SH-SY5Y (cell line): ENCODE results near the gene DYTN.

ENCODE experiments used
- GATA2 ChIP-seq: IDR thresholded peaks from 2 replicates; pipeline ENCODE4 v1.6.1; 2011; ENCODE audit warnings: mild to moderate bottlenecking, low read depth, low read length
- GATA3 ChIP-seq: IDR thresholded peaks from 2 replicates; pipeline ENCODE4 v1.6.1; 2011; ENCODE audit warnings: low read depth, mild to moderate bottlenecking, low read length, moderate library complexity

DYTN gene

DNA sequence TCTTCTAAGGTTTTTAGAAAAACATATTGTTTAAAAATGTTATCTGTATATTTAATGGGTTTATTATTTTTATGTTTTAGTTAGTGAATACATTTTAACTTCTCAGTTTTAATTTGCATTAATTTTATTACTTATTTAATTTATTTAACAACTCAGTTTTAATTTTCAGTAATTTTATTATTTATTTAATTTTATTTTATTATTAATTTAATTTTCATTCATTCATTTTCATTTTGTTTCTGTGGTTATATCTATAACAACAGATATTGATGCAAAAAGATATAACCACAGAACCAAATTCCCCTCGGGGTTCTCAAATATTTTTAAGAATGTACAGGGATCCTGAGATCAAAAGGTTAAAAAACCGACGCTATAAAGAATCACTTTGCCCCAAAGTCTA lies 52.9 kb downstream of the DYTN start:
- TF ChIP-seq GATA3 (no peak), GATA2 (no peak)

DNA sequence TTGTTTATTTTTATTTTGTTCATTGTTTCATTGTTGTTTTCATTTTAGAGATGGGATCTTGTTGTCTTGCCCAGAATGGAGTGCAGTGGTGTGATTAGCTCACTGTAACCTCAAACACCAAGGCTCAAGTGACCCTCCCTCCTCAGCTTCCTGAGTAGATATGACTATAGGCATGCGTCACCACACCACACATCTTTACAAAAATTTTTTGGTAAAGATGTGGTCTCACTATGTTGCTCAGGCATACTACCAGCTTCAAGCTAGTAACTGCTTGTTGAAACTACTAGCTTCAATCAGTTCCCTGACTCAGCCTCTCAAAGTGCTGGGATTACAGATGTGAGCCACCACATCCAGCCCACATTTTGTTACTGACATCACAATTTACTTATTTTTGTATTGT lies 61.1 kb downstream of the DYTN start:
- TF ChIP-seq GATA3 (no peak), GATA2 (no peak)

DNA sequence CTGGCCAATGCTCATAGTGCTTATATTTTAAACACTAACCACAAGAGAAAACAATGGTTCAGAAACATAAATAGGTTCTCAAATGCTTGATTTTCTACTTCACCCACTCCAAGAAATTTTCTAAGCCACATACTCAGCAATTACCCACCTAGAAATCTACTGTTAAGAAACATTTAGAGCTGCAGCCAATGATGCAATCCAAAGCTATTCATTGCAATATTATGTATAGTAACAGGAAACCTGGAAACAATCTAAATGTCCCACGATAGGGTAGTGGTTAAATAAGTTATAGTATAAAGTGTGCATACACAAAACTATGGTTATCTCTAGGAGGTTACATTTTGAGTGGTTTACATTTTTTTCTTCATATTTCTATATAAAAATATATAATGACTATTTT lies 70.2 kb downstream of the DYTN start:
- TF ChIP-seq GATA3 = no peak
- TF ChIP-seq GATA2 = no peak

DNA sequence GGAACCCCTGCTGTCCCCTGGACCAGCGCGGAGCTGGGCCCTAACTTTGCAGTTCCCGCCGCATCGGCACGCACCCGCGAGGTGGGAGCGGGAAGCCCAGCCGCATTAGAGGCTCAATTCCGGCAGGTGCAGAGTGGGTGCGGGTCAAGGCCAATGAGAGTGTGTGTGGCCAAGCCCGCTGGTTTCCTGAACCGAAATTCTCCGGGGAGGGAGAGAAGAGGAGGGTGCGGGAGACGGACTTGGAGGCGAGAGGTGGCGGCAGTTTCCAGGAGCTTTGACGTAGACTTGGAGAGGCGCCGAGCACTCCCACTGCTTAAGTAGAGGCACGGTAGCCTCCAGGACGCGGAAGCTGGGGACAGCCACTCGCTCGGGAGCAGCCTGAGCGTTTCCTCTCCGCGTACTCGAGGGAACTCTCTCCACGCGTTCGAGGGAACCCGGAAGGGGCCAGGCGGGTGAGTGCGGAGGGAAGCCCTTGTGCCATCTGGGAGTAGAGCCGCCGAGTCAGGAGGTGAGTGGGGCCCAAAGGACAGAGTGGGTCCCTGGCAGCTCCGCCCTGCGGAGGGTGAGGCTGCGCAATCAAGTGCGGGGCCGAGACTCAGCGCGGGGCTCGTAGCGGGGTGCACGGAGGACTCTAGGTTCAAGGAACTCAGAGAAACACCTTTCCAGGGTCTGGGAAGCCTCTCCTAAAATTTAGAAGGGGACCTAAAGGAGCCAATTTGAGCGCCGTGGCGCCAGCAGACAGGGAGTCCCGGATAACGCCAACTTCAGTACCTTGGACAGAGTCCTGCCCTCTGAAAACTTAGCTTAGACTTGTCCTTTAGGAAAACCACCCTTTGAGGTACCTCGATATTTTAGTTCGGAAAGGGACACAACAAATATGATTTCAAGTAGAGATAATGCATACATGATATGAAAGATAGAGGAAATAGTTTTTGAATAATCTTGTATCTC lies 75.8 kb downstream of the DYTN start, which contains the start of gene FAM237A:
FAM237A (plus strand) TSS at position 413 of the 951 bp plus-strand sequence. CDS start 1,750 bp downstream, outside the sequence.
- TF ChIP-seq GATA2 (no peak), GATA3 (no peak)

DNA sequence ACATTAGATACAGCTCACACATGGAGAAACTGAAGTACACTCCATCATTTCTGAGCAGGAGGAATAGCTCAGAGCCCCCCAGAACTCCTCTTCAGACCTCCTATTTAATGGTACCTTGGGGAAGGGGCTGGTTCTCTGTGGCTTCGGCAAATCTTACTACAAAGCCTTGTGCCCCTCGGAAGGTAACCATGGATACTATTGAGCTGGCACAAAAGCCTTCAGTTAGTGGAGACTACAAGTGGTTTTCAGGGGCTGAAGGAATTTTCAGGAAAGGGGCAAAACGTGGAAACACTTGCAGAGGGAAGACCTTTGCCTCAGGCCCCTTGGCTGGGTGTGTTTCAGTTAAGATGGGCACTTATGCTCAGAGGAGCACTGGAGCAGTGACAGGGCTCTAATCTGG lies 77.0 kb downstream of the DYTN start:
- no peak for TF ChIP-seq GATA2
- TF ChIP-seq GATA3 = no peak

DNA sequence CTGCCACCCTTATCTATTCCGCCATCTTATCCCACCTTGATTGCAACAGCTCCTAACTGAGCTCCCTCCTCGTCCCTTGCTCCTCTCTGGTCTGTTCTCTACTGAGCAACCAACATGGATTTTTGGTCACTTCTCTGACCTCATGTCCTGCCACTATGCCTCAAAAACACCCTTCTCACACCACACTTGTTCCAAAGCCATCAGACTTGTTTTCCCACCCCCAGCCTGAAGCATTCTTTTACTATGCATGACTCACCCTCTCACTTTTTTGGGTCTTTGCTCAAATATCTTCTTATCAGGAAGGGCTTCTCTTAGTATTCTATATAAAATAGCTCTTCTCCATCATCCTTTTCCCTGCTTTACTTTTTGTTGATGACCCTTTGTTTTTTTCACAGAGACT lies 78.6 kb downstream of the DYTN start:
- TF ChIP-seq GATA3 (no peak), GATA2 (no peak)

DNA sequence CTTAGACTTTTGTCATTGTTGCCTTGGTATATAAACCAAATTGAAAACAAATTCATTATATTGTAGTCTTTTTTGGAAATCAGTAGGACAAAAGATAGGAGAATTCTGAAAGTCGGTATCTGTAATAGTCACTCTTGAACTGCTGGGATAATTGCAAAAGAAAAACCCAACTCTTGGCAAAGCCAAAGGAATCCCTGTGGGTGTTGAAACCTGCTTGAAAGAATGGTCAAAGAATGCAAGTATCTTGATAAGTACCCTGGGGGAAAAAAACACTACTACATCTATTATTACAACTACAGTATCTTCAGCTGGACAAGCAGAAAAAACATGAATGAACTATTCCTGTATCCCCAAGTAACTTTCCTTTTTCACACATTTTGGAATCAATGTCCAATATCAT lies 83.2 kb downstream of the DYTN start:
- TF ChIP-seq GATA2 (no peak), GATA3 (no peak)

DNA sequence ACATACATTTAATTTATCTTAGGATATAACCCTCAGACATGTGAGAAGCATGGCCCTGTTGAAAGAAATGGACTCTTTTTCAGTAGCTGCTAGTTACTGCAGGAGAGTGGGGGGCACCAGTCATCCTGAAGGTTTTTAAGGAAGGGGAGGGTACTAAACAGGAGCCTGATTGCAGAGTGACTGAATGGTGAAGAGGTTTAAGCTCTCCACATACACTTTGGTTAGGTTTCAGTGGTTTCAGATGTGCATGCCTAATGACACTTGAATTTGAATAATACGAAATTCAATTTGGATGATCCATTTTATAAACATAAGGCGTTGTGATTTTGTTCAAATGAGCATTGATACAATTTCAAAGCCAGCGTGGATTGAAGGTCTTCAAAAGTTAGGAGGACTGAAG lies 86.9 kb downstream of the DYTN start:
- no peak for TF ChIP-seq GATA3
- TF ChIP-seq GATA2 = no peak

DNA sequence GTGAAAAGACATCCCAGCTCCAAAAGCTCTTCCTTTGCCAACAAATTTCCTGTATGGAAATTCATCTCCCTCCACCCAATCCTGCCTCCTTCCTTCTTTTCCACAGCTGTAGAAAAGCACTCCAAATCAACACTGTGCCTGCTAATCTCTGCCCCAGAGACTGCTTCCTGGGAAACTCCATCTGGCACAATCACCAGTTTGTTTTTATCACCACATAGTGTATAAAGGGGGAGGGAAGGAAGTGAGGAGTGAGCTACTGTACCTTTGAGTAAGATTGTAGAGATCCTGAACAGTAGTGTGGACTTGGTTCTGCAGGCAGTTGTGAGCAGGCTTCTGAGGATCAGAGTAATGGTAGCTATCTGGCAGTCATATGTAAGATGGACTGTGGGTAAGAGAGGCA lies 90.6 kb downstream of the DYTN start:
- TF ChIP-seq GATA3 (no peak), GATA2 (no peak)

DNA sequence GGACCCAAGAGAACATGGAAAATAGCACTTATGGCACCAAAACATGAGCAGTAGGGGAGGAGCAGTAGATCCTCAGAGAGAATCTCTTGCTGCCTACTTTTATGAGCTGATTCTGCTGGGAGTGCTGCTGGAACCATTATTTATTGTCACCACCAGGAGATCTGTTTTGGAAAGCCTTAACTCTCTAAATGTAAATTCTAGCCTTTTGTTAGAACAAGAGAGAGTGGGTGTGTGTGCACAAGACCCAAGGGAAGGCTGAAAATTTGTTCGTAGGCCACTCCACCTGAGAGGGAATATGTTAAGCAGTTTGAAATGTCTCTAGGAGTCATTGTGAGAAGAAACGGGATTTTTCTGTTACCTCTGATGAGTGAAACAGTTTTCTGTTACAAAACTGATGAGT lies 92.1 kb downstream of the DYTN start:
- no peak for TF ChIP-seq GATA3

DNA sequence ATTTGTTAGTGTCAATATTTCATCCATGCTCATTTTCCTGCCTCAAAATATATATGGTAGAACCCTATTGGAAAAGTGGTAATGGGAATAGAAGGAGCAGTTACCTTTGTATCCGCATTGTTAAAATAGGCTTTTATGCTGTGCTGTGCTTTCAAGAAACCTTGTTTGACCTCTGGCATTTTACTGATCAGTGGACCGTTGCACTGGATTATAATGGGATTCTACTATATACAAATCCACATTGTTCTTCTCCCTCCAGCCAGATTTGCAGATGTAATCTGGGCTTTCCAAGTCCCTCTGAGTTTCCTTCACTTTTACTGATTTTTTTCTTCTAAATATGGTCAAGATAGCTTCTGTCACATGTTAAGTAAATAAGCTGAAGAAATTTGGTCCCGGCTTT lies 99.2 kb downstream of the DYTN start:
- no peak for TF ChIP-seq GATA2
- no peak for TF ChIP-seq GATA3

DNA sequence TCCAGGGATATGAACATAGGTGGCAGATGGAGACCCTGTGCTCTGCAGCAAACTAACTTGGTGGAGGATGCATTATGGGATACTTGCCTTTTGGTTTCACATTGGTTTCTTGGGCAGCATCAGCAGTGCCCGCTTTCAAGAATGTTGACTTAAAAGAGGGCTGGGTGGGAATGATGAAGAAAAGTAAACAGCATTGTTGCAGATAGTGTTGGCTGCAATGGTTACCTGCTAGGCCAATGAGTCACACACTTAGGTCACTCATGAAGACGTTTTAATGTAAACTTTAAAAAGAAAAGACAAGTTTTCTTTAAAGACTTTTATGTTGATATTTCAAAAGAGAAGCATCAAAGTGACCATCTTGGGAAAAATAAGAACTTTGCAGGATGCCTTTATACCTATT lies 102.0 kb downstream of the DYTN start:
- TF ChIP-seq GATA3 (no peak), GATA2 (no peak)

DNA sequence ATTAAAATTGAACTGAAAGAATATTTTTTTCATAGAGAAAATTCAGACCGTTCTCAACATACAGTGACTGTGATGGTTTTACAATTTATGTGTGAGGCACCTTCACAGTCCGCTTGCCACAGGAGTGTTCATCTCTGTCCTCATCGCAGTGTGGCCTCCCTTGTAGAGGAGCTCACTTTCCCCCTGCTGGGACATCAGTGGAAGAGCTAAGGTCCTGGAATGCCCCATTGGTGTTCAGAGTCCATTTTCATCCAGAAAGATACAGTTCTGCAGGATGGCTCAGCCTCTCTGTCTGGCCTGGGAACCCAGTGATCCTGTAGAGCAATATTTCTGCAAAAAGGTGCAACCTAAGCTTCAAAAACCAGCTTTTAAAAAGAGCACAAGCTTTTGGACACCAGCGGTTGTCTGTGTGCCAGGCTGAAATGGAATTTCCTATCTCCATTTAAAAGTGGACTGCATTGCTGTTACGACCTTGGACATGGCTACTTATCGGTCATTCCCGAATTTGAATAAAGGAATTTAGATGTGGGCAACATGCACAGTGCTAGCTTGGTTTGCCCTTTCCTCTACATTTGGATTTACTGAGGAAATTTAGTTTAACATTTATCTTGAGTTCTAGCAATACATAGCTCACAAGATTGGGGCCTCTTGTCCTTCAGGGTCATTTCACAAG lies 102.6 kb downstream of the DYTN start:
- TF ChIP-seq GATA2 = no peak
- no peak for TF ChIP-seq GATA3

DNA sequence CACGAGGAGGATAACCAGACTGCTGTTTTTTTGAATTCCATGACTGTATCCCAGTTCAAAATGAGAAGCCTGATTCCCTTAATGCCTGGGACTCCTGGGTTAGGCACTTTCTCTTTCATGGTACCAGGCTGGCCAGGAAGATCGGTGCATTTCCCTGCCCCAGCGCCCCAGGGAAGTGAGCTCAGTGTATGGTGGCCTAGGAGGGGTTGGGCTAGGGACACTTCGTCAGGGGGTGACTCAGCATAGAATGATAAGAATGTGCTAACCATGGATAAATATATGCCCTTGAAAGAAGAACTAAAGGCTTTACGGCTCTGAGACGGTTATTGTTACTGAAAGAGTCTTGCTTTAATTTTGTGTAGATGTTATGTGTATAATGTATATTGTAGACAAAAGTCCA lies 103.4 kb downstream of the DYTN start:
- TF ChIP-seq GATA2 (no peak), GATA3 (no peak)

DNA sequence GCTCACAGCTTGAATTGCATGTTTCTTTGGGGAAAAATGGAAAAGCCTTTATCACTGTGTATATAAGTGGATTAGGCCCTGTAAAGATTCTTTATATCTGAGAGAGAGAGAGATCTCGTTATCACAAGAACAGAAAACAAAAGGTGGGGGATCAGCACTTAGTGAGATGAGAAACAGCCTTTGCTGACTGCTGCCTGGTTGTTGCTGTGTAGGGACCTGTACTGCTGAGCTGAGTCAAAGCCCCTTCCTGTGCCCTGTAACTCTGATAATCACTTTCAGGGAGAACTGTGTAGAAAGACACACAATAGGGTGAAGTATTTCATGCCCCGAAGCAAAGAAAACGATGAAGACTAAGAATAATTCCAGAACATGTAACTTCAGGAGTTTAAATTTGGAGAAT lies 106.5 kb downstream of the DYTN start:
- TF ChIP-seq GATA3 (no peak), GATA2 (no peak)

DNA sequence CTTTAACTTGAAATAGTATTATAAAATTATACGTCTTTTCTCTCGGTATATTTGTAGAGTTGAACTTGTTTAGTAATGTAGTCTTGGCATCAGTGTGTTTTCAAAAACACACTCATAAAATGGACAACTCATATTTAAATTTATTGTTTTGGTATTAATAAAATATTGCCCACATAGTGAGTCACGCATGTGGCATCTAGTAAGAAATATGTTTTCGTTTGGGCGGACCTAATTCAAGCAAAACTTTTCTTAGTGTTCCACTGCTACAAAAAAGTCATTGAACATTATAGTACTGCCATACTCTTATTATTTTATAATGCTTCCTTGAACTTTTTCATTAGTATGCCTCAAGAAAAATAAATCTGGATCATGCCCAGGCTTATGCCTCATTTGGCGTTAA lies 107.0 kb downstream of the DYTN start:
- TF ChIP-seq GATA2 (no peak), GATA3 (no peak)

DNA sequence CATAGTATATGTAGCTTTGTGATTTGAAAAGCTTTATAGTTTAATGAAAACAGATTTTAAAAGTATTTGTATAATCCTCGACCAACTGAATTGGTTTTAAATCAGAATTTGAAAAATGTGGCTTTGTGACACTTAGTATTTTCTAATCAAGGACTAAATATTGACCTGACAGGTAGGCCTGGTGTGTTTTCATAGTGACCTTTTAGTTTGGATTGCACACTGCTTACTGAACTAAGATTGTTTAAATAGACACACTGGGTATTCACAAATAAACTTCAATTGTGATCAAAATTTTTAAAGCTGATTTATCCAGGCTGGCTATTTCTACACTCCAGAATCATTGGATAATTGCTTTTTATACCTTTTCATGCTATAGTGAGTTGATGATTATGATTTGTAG lies 107.7 kb downstream of the DYTN start:
- TF ChIP-seq GATA3 (no peak), GATA2 (no peak)
